ENCODE measurements around the gene PHLDA3.

GRCh38 chr1:201505503-201505890 is 36.5 kb upstream of the PHLDA3 start:
- TF ChIP-seq SMC3 (IDR thresholded peaks at IDR 0.05; ENCODE audit: low read depth, low read length) (no peak), BHLHE40 (IDR thresholded peaks at IDR 0.05; ENCODE audit: low read depth, low read length) (no peak), RAD21 (IDR thresholded peaks at IDR 0.05; ENCODE audit: low read length) (no peak)
- TF ChIP-seq, protein P1, sequence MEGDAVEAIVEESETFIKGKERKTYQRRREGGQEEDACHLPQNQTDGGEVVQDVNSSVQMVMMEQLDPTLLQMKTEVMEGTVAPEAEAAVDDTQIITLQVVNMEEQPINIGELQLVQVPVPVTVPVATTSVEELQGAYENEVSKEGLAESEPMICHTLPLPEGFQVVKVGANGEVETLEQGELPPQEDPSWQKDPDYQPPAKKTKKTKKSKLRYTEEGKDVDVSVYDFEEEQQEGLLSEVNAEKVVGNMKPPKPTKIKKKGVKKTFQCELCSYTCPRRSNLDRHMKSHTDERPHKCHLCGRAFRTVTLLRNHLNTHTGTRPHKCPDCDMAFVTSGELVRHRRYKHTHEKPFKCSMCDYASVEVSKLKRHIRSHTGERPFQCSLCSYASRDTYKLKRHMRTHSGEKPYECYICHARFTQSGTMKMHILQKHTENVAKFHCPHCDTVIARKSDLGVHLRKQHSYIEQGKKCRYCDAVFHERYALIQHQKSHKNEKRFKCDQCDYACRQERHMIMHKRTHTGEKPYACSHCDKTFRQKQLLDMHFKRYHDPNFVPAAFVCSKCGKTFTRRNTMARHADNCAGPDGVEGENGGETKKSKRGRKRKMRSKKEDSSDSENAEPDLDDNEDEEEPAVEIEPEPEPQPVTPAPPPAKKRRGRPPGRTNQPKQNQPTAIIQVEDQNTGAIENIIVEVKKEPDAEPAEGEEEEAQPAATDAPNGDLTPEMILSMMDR (conservative IDR thresholded peaks at IDR 0.05; ENCODE audit: low read depth, low read length), result no peak
